Lower leg skin (tissue), 4 donors: ENCODE data around the gene ERN1. TPM values are rescaled to one million over a fixed set of nuclear protein-coding genes. Genes with fewer than 3 reads are reported as not detected.
A peak's percentile ranks its signal among the peaks of the same experiment; 100 is the strongest.

ENCODE experiments used
- DNase-seq, 2 donors: peaks; one replicate each; pipeline ENCODE4 v3.0.0-alpha.2; 2019; ENCODE audit warnings: low spot score in 2 of 2
- H3K4me3 ChIP-seq: fragments of 200-600 bp; sonication (generic); 2 replicates; pipeline ENCODE4 v1.5.1; 2017; ENCODE audit warnings: mild to moderate bottlenecking, low read depth; ENCODE audit not compliant: poor library complexity, severe bottlenecking
- CTCF ChIP-seq, 3 donors: fragments of 450-650 bp; IDR thresholded peaks; one replicate each; pipeline ENCODE4 v1.5.1; 2016; ENCODE audit warnings: antibody characterized with exemption in 3 of 3, mild to moderate bottlenecking in 3 of 3, moderate library complexity in 2 of 3
- POLR2A ChIP-seq, 2 donors: fragments of 450-650 bp; IDR thresholded peaks; one replicate each; pipeline ENCODE4 v1.6.1; 2016 to 2017; ENCODE audit warnings: antibody characterized with exemption in 2 of 2, mild to moderate bottlenecking in 1 of 2, moderate library complexity in 1 of 2
- WGBS, 2 donors: methylation state at CpG; one replicate each; pipeline ENCODE4 v1.1.5; 2018; 5-methylcytosine and 5-hydroxymethylcytosine counted together
- intact Hi-C: fragments of 100-400 bp; cut with DNase I; formaldehyde crosslinking; loops from one replicate; pipeline ENCODE4 v1.15.0; 2023; ENCODE audit warnings: low total_unique reads
- total RNA-seq, 4 donors: library from RNA; depleted of rRNA; stranded (reverse); fragments of >200 nt; gene quantifications; one replicate each; pipeline ENCODE4 v1.1.0, GENCODE V29; 2016

The ERN1 gene
- total RNA-seq, 4 donors from 2014 or later, result 18.2 to 44.0 (median 22.8) TPM

GRCh38 chr17:64161380-64162176, 31.6 kb upstream of the ERN1 start:
- 52 to 55% methylated on average over 6 of the region's 6 CpGs for WGBS, 2 donors
- no peak for TF ChIP-seq POLR2A (IDR thresholded peaks at IDR 0.05)
- no peak for TF ChIP-seq CTCF (IDR thresholded peaks at IDR 0.05)
- H3K4me3 ChIP-seq, result no peak overlapping the region
- intact Hi-C loops, result no loop called here
- DNase-seq, result peak in 1 of 2 donors; percentile 21

- 49 to 74% methylated on average over 4 of the region's 4 CpGs for WGBS, 2 donors
- intact Hi-C loops, result no loop called here
Measured at GRCh38 chr17:64160378-64160777, 30.4 kb upstream of the ERN1 start.

GRCh38 chr17:64158831-64159590, 29.1 kb upstream of the ERN1 start:
- intact Hi-C loops, result loop anchor here (10.0 kb wide), 2 partner anchors 96 to 126 kb away; no protein-coding TSS in a partner anchor
- TF ChIP-seq POLR2A (IDR thresholded peaks at IDR 0.05) (no peak), CTCF (IDR thresholded peaks at IDR 0.05) (no peak)
- DNase-seq, result peak in 1 of 2 donors; percentile 84
- WGBS, 2 donors, result 63 to 69% methylated on average over 12 of the region's 12 CpGs
- H3K4me3 ChIP-seq, result no peak overlapping the region

More at GRCh38 chr17:64160378-64160777, 30.4 kb upstream of the ERN1 start:
- TF ChIP-seq POLR2A (IDR thresholded peaks at IDR 0.05) (no peak), CTCF (IDR thresholded peaks at IDR 0.05) (no peak)
- DNase-seq, result peak in 1 of 2 donors; percentile 74
- H3K4me3 ChIP-seq, result no peak overlapping the region

GRCh38 chr17:64158406-64158805, 28.5 kb upstream of the ERN1 start:
- DNase-seq, result peak in 1 of 2 donors; percentile 56
- no peak overlapping the region for H3K4me3 ChIP-seq
- TF ChIP-seq CTCF (IDR thresholded peaks at IDR 0.05), result no peak
- TF ChIP-seq POLR2A (IDR thresholded peaks at IDR 0.05), result no peak
- intact Hi-C loops, result loop anchor here (10.0 kb wide), 2 partner anchors 96 to 126 kb away; no protein-coding TSS in a partner anchor
- 76% methylated on average over 7 of the region's 7 CpGs for WGBS, 2 donors

GRCh38 chr17:64157669-64158180, 27.8 kb upstream of the ERN1 start:
- intact Hi-C loops, result loop anchor here (10.0 kb wide), 2 partner anchors 97 to 127 kb away; no protein-coding TSS in a partner anchor
- DNase-seq, result peak in 1 of 2 donors; percentile 72
- TF ChIP-seq POLR2A (IDR thresholded peaks at IDR 0.05) (no peak), CTCF (IDR thresholded peaks at IDR 0.05) (no peak)
- WGBS, 2 donors, result 90 to 99% methylated on average over 2 of the region's 2 CpGs
- no peak overlapping the region for H3K4me3 ChIP-seq
